Right atrium auricular region (tissue), 2 donors: Measurements from ENCODE around the gene KCTD2. TPM values are rescaled to one million over a fixed set of nuclear protein-coding genes. Genes with fewer than 3 reads are reported as not detected.
A peak's percentile ranks its signal among the peaks of the same experiment; 100 is the strongest.

Source experiments
- DNase-seq: peaks from one replicate; pipeline ENCODE4 v3.0.0-alpha.2; 2019; ENCODE audit warnings: low spot score
- H3K27ac ChIP-seq, 2 donors: fragments of 200-600 bp; sonication (generic); 1 replicate in 1 of 2; 2 replicates in 1 of 2; pipeline ENCODE4 v1.5.1; 2016 to 2019
- H3K27me3 ChIP-seq, 2 donors: fragments of 200-600 bp; sonication (generic); one replicate each; pipeline versions ENCODE4 v1.5.1 to v1.6.0; 2017 to 2019
- H3K36me3 ChIP-seq: fragments of 200-600 bp; sonication (generic); one replicate; pipeline ENCODE4 v1.5.1; 2016
- H3K4me1 ChIP-seq, 2 donors: fragments of 200-600 bp; sonication (generic); one replicate each; pipeline versions ENCODE4 v1.5.1 to v1.6.0; 2017 to 2019
- H3K4me3 ChIP-seq, 2 donors: fragments of 200-600 bp; sonication (generic); 1 replicate in 1 of 2; 2 replicates in 1 of 2; pipeline ENCODE4 v1.5.1; 2017 to 2019; ENCODE audit warnings: mild to moderate bottlenecking in 1 of 2, moderate library complexity in 1 of 2
- H3K9me3 ChIP-seq, 2 donors: fragments of 200-600 bp; sonication (generic); one replicate each; pipeline ENCODE4 v1.5.1; 2019
- CTCF ChIP-seq, 2 donors: fragments of 200-600 bp; sonication (generic); IDR thresholded peaks; one replicate each; pipeline ENCODE4 v1.5.1; 2019; ENCODE audit warnings: antibody characterized with exemption in 2 of 2
- total RNA-seq, 2 donors: library from RNA; depleted of rRNA; stranded (reverse); fragments of >200 nt; gene quantifications; one replicate each; pipeline ENCODE4 v1.1.0, GENCODE V29; 2016

The KCTD2 gene
- total RNA-seq, 2 donors from 2014 or later = 17.9 to 28.4 TPM

DNA sequence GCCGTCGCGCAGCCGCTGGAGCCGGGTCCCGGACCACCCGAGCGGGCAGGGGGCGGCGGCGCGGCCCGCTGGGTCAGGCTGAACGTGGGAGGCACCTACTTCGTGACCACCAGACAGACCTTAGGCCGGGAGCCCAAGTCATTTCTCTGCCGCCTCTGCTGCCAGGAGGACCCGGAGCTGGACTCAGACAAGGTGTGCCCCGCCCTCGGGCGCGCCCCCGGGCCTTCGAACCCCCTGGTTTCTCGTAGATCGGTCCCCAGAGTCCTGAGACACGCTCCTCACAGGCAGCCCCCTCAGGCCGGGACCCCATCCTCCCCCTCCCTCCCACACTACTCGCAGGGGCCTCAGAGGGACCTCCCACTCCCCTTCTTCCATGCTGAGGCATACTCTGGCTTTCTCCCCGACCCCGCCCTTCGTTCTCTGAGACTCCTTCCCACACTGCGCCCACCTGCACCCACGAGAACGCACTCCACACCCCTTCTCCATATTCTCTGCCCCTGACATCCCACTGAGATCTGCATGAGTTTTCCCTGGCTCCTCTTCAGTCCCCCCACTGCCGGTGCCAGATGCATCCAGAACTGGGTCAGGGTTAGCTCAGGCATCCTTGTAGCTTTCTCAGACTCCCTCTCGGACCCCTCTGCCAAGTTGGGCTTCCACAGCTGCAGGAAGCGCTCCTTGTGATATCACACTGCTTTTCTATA is 523 bp downstream of the KCTD2 start:
- Histone ChIP-seq H3K36me3 (peaks cover 11% of the 10 kb centered on the region), H3K27ac (peak overlapping the region; percentile 97 to 100), H3K4me3 (peak overlapping the region; percentile 88 to 100), H3K4me1 (peaks cover 0 to 34% of the 10 kb centered on the region in 2 donors), H3K27me3 (no peaks in the 10 kb centered on the region), H3K9me3 (no peaks in the 10 kb centered on the region)
- TF ChIP-seq CTCF (IDR thresholded peaks at IDR 0.05) = no peak
- DNase-seq = no peak

- no peak for DNase-seq
- Histone ChIP-seq H3K36me3 (peaks cover 19% of the 10 kb centered on the region), H3K27ac (peak overlapping the region; percentile 97 to 100), H3K4me1 (peaks cover 0 to 34% of the 10 kb centered on the region in 2 donors), H3K27me3 (no peaks in the 10 kb centered on the region), H3K4me3 (peak overlapping the region; percentile 88 to 100), H3K9me3 (no peaks in the 10 kb centered on the region)
- no peak for TF ChIP-seq CTCF (IDR thresholded peaks at IDR 0.05)
Observed at GRCh38 chr17:75048249-75048878, 1.3 kb downstream of the KCTD2 start.

DNA sequence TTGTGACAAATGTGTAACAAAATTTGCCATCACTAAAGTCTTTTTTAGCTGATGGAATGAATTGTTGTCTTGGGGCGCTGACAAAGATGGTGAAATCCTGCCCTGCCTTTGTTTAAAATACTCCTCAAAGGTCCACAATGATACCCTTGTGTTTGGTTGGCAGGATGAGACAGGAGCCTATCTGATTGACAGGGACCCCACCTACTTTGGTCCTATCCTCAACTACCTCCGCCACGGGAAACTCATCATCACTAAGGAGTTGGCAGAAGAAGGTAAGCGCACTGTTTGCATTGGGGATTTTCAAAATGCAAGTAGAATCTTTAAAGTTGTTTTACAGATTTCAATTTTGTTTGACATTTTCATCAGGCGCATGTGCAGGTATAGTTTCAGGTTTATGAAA is 2.0 kb downstream of the KCTD2 start:
- TF ChIP-seq CTCF (IDR thresholded peaks at IDR 0.05) = no peak
- Histone ChIP-seq H3K4me3 (no peak overlapping the region), H3K27ac (peak overlapping the region; percentile 97 to 100), H3K27me3 (no peaks in the 10 kb centered on the region), H3K36me3 (peaks cover 26% of the 10 kb centered on the region), H3K4me1 (peaks cover 0 to 34% of the 10 kb centered on the region in 2 donors), H3K9me3 (no peaks in the 10 kb centered on the region)
- no peak for DNase-seq

GRCh38 chr17:75049706-75050105 is 2.7 kb downstream of the KCTD2 start:
- no peak overlapping the region for H3K27ac ChIP-seq

GRCh38 chr17:75051941-75052340 is 4.9 kb downstream of the KCTD2 start:
- Histone ChIP-seq H3K4me3 (no peak overlapping the region), H3K27me3 (no peaks in the 10 kb centered on the region), H3K9me3 (no peaks in the 10 kb centered on the region), H3K36me3 (peaks cover 36% of the 10 kb centered on the region), H3K4me1 (peaks cover 0 to 22% of the 10 kb centered on the region in 2 donors), H3K27ac (no peak overlapping the region)
- DNase-seq = no peak
- no peak for TF ChIP-seq CTCF (IDR thresholded peaks at IDR 0.05)

More at GRCh38 chr17:75049706-75050105, 2.7 kb downstream of the KCTD2 start:
- Histone ChIP-seq H3K4me3 (no peak overlapping the region), H3K4me1 (peaks cover 0 to 33% of the 10 kb centered on the region in 2 donors), H3K36me3 (peaks cover 31% of the 10 kb centered on the region), H3K9me3 (no peaks in the 10 kb centered on the region), H3K27me3 (no peaks in the 10 kb centered on the region)
- DNase-seq = no peak
- TF ChIP-seq CTCF (IDR thresholded peaks at IDR 0.05) = no peak
